ENCODE results near the gene SUSD4. TPM values are rescaled to one million over a fixed set of nuclear protein-coding genes. Genes with fewer than 3 reads are reported as not detected.

The SUSD4 gene
- polyA plus RNA-seq, 3 donors from 2014 or later: not detected

DNA sequence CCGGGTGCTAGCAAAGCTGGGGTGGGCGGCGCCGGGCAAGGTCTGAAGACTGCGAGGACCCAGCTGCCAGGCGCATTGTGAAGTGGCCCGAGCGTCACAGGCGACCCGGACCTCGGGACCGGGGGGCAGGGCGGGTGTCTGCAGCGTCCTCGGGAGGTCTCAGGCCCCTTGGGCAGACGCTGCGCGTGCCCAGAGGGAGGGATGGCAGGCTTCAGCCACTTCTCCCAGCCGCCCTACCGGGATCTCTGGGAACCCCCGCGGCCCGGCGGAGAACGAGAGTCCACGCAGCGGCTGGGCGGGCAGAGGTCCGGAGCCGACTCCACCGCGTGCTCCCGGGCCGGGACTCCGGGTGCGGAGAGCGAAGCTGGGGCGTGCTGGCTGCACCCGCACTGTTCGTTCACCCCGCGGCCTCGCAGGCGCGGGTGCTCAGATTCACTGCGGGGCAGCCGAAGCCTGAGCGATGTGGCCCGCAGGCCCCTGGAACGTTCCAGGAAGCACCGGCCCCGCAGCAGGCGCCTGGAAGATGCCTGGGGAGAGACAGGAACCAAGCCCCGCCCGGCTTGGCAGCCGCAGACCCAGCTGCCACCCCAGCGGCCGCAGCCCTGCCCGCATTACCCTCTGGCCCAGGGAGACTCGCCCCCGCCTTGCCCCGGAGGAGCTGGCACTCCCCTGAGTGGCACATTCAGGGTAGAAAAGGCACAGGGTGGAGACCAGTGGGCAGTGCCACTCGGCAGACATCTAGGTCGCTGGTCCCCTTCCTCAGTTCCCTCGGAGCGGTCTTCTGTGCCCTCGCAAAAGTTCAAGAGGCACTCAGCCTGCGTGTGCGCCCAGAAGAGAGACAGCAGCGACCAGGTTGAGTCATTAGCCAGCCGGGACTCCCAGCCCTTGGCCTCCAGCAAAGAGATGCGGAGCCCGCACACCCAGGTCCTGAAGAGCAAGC, 29.6 kb upstream of the SUSD4 start, which contains the start of gene CCDC185:
TSS of gene CCDC185 (plus strand) at position 141 of the 940 bp plus-strand sequence. CDS start at position 202, 61 bp downstream.
- Mint-ChIP-seq H3K27ac (no peak within 1 kb of the TSS), H3K27me3 (ENCODE audit: low read depth in 3 of 3) (peaks cover 10 to 23% (median 12%) of the 10 kb centered on the region in 3 donors), H3K4me1 (no peaks in the 10 kb centered on the region), H3K4me3 (no peak within 1 kb of the TSS), H3K9me3 (peaks cover 0 to 5% (median under 1%) of the 10 kb centered on the region in 6 donors), H3K36me3 (no peaks in the 10 kb centered on the region)
- DNase-seq: no peak

DNA sequence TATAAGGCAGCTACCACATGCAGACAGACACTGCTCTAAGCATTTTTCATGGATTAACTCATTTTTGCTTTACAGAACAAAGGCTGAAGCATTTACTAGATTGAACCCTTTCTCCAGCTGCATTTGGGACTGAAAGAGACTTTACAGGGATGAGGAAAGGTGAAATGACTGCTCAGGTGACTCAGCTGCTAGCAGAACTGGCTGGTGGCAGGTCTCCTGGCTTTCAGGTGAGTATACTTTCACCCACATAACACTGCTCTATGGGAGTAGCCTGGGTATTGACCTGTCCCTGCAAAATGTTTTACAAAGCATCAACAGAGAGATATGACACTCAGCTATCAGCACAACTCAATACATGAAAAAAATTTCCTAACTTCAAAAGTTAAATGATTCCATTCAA, 26.6 kb upstream of the SUSD4 start:
- Mint-ChIP-seq H3K27me3 (ENCODE audit: low read depth in 3 of 3) (peaks cover 12 to 27% (median 13%) of the 10 kb centered on the region in 3 donors), H3K36me3 (no peaks in the 10 kb centered on the region), H3K4me1 (no peaks in the 10 kb centered on the region), H3K9me3 (peaks cover 0 to 5% (median under 1%) of the 10 kb centered on the region in 6 donors), H3K4me3 (no peak overlapping the region), H3K27ac (no peak overlapping the region)
- no peak for DNase-seq

DNA sequence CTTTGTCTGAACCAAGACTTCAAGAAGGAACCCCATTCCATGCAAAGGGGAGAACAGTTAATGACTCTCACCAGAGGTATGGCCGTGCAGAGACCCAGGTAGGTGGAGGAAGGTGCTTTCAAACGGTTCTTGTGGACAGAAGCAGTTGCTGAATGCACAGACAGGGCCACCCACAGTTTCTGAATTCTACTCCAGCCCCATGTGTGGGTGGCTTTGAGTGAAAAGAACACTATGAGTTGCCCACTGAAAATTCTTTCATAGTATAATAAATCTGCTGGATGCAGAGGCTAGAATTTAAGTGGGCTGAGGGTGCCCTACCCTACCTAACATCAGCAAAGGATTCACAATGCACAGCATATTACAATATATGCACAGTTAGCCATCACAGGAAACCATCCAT, 22.0 kb upstream of the SUSD4 start:
- H3K9me3 Mint-ChIP-seq: no peaks in the 10 kb centered on the region

GRCh38 chr1:223378754-223379153, 14.8 kb upstream of the SUSD4 start:
- Mint-ChIP-seq H3K27ac (no peak overlapping the region), H3K27me3 (ENCODE audit: low read depth in 3 of 3) (peaks cover 7 to 10% (median 8%) of the 10 kb centered on the region in 3 donors)

More for the DNA sequence above, 22.0 kb upstream of the SUSD4 start:
- Mint-ChIP-seq H3K4me3 (no peak overlapping the region), H3K36me3 (no peaks in the 10 kb centered on the region), H3K4me1 (no peaks in the 10 kb centered on the region), H3K27ac (no peak overlapping the region), H3K27me3 (ENCODE audit: low read depth in 3 of 3) (peaks cover 11 to 16% (median 12%) of the 10 kb centered on the region in 3 donors)
- no peak for DNase-seq

DNA sequence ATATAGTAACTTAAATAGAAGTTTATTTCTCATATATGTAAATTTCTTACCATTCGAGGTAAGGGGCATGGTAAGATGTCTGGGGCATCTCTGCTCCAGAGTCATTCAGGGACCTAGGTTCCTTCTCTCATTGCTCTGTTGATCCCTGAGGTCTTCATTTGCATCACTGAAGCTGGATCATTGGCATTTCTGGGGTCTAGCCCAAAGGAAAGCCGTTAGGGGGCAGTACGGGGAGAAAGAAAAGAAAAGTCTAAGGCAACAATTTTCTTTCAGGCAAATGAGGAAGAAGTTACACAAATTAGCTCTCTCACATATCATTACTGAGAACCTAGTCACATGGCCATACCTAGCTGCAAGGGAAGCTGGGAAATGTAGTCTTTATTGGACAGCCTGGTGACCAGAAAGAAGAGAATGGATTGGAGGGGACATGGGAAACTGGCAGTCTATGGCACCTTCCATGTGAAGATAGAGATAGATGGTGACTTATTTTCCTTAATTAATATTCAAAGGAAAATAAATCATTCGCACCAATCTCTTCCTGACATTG, 10.2 kb upstream of the SUSD4 start:
- no peak overlapping the region for H3K4me3 Mint-ChIP-seq
- peaks cover 0 to 5% (median 0%) of the 10 kb centered on the region in 3 donors for H3K36me3 Mint-ChIP-seq
- DNase-seq: no peak
- H3K27ac Mint-ChIP-seq: no peak overlapping the region
- peaks cover 0 to 11% (median 3%) of the 10 kb centered on the region in 6 donors for H3K9me3 Mint-ChIP-seq
- peaks cover 5 to 12% (median 8%) of the 10 kb centered on the region in 3 donors for H3K27me3 Mint-ChIP-seq (ENCODE audit: low read depth in 3 of 3)
- no peaks in the 10 kb centered on the region for H3K4me1 Mint-ChIP-seq

More at GRCh38 chr1:223378754-223379153, 14.8 kb upstream of the SUSD4 start:
- peaks cover 0 to 7% (median 1%) of the 10 kb centered on the region in 6 donors for H3K9me3 Mint-ChIP-seq
- H3K36me3 Mint-ChIP-seq: peaks cover 0 to 5% (median 0%) of the 10 kb centered on the region in 3 donors
- no peaks in the 10 kb centered on the region for H3K4me1 Mint-ChIP-seq
- no peak overlapping the region for H3K4me3 Mint-ChIP-seq
- DNase-seq: no peak

GRCh38 chr1:223364685-223365382, 858 bp upstream of the SUSD4 start:
- no peak overlapping the region for H3K27ac Mint-ChIP-seq
- peak overlapping the region; percentile 68 to 76 (median 70) for H3K4me3 Mint-ChIP-seq
- peak in 1 of 3 donors; percentile 13 for DNase-seq
- H3K4me1 Mint-ChIP-seq: peaks cover 13 to 18% of the 10 kb centered on the region in 2 donors
- peaks cover 10 to 14% (median 13%) of the 10 kb centered on the region in 3 donors for H3K27me3 Mint-ChIP-seq (ENCODE audit: low read depth in 3 of 3)
- H3K9me3 Mint-ChIP-seq: peaks cover 0 to 5% (median 0%) of the 10 kb centered on the region in 6 donors
- no peaks in the 10 kb centered on the region for H3K36me3 Mint-ChIP-seq

DNA sequence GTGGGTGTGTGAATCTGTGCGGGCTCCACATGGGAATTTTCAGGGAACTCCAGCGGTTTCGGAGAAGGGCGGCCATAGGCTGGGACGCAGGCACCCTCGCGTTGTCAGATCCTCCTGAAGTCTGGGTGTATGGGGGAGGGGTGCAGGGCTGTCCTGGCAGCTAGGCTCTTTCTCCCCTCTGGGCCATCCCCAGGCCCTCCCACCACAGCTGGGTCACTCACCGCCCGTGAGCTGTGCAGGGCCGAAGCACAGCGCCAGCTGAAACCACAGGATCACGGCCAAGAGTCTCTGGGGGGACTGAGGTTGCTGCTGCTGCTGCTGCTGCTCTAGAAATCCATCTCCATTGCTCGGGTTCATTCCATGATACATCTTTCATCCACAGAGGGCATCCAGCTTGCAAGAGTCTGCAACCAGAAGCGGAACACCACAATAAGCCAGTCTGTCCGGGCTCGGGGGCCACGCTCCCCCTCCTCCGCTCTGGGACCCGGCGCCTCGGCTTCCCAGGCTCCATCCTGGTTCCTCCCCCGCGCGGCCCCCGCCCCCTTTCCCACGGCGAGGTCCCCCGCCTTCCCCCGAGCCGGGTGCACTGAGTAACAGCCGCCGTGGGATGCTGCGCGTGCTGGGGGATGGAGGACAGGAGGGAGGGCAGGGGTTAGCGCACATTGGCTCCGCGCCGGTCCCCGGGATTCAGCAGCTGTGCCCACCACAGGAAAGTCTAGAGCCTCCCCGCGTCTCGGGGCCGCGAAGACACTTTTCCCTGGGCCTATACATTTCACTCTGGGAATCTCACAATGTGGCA, 720 bp downstream of the SUSD4 start:
- Mint-ChIP-seq H3K4me3 (peak overlapping the region; percentile 72 to 84 (median 78)), H3K9me3 (peaks cover 0 to 5% (median 0%) of the 10 kb centered on the region in 6 donors), H3K27me3 (ENCODE audit: low read depth in 3 of 3) (peaks cover 12 to 17% (median 17%) of the 10 kb centered on the region in 3 donors), H3K27ac (no peak overlapping the region), H3K4me1 (peaks cover 13 to 18% of the 10 kb centered on the region in 2 donors), H3K36me3 (no peaks in the 10 kb centered on the region)
- no peak for DNase-seq

DNA sequence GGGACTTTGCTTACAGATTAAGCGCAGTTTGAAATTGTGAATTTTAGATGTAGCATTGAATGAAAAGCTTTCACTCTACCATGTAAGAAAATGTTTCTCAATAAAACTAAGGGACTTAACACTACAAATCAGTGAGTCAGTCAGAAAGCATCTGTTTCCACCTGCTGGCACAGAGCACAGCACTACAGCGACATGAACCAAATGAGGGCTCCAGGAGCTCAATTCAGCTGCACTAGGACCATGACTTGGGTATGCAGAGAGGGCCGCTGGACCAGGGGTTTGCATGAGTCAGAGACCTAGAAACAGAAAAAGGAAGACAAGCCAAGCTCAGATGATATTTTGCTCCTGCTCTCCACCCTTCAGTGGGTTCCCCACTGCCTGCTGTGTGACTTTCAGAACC, 5.2 kb downstream of the SUSD4 start:
- H3K9me3 Mint-ChIP-seq: no peaks in the 10 kb centered on the region
- no peak overlapping the region for H3K27ac Mint-ChIP-seq
- H3K4me3 Mint-ChIP-seq: no peak overlapping the region
- DNase-seq: no peak
- peaks cover 10% of the 10 kb centered on the region in 2 donors for H3K4me1 Mint-ChIP-seq
- peaks cover 7 to 17% (median 17%) of the 10 kb centered on the region in 3 donors for H3K27me3 Mint-ChIP-seq (ENCODE audit: low read depth in 3 of 3)
- H3K36me3 Mint-ChIP-seq: no peaks in the 10 kb centered on the region

GRCh38 chr1:223355699-223356098, 8.3 kb downstream of the SUSD4 start:
- DNase-seq: no peak
- H3K9me3 Mint-ChIP-seq: no peaks in the 10 kb centered on the region
- H3K4me3 Mint-ChIP-seq: no peak overlapping the region
- no peaks in the 10 kb centered on the region for H3K4me1 Mint-ChIP-seq
- H3K36me3 Mint-ChIP-seq: no peaks in the 10 kb centered on the region
- H3K27ac Mint-ChIP-seq: no peak overlapping the region
- H3K27me3 Mint-ChIP-seq (ENCODE audit: low read depth in 3 of 3): peaks cover 4 to 17% (median 12%) of the 10 kb centered on the region in 3 donors

DNA sequence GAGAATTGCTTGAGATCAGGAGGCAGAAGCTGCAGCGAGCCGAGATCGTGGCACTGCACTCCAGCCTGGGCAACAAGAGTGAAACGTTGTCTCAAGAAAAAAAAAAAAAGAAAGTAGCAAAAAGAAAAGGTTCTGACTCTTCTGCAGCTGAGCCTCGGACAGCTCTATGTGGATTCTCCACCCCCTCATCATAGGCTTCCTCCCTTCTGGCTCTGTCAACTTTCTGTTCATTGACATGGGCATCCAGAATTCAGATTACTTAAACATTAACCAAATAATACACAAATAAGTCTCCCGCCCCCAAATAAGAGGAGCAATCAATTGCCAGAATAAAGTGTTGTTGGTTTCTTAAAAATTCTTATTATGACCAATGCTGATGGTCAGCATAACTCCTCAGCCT, 10.0 kb downstream of the SUSD4 start:
- Mint-ChIP-seq H3K9me3 (no peaks in the 10 kb centered on the region), H3K27me3 (ENCODE audit: low read depth in 3 of 3) (peaks cover 0 to 15% (median 9%) of the 10 kb centered on the region in 3 donors), H3K27ac (no peak overlapping the region), H3K4me3 (no peak overlapping the region), H3K36me3 (no peaks in the 10 kb centered on the region), H3K4me1 (no peaks in the 10 kb centered on the region)
- no peak for DNase-seq

- Mint-ChIP-seq H3K4me3 (no peak overlapping the region), H3K27me3 (ENCODE audit: low read depth in 3 of 3) (peaks cover 0 to 15% (median 8%) of the 10 kb centered on the region in 3 donors), H3K9me3 (no peaks in the 10 kb centered on the region), H3K27ac (no peak overlapping the region), H3K4me1 (no peaks in the 10 kb centered on the region), H3K36me3 (no peaks in the 10 kb centered on the region)
- DNase-seq: no peak
Measured at GRCh38 chr1:223352944-223353343, 11.0 kb downstream of the SUSD4 start.

GRCh38 chr1:223350361-223350908, 13.5 kb downstream of the SUSD4 start:
- DNase-seq: no peak
- H3K36me3 Mint-ChIP-seq: no peaks in the 10 kb centered on the region
- peaks cover 2 to 15% (median 10%) of the 10 kb centered on the region in 3 donors for H3K27me3 Mint-ChIP-seq (ENCODE audit: low read depth in 3 of 3)
- H3K4me3 Mint-ChIP-seq: no peak overlapping the region
- no peaks in the 10 kb centered on the region for H3K9me3 Mint-ChIP-seq
- H3K27ac Mint-ChIP-seq: no peak overlapping the region
- H3K4me1 Mint-ChIP-seq: no peaks in the 10 kb centered on the region

- Mint-ChIP-seq H3K4me1 (no peaks in the 10 kb centered on the region), H3K9me3 (no peaks in the 10 kb centered on the region), H3K36me3 (no peaks in the 10 kb centered on the region), H3K27ac (no peak overlapping the region), H3K4me3 (no peak overlapping the region), H3K27me3 (ENCODE audit: low read depth in 3 of 3) (peaks cover 2 to 12% (median 9%) of the 10 kb centered on the region in 3 donors)
- DNase-seq: no peak
Measured at GRCh38 chr1:223349241-223349640, 14.7 kb downstream of the SUSD4 start.

All from immature natural killer cell (primary cell).